AG20443 (cell line): ENCODE measurements around the gene WRNIP1.
A peak's percentile ranks its signal among the peaks of the same experiment; 100 is the strongest.
"Not testable (repeated sequence)": the region's sequence is repeated elsewhere in the genome, so short reads cannot be mapped to it uniquely, and the experiment has no call there.

Source experiments
- DNase-seq: peaks from one replicate; pipeline ENCODE4 v3.0.0; 2012; ENCODE audit warnings: low spot score, mixed read lengths

Gene WRNIP1

GRCh38 chr6:2786269-2786668, 21.1 kb downstream of the WRNIP1 start:
- DNase-seq = no peak

- DNase-seq = peak; percentile 89
These were observed 25.6 kb downstream of the WRNIP1 start for GRCh38 chr6:2790588-2791449.

- DNase-seq = no peak
These were observed 26.3 kb downstream of the WRNIP1 start for GRCh38 chr6:2791450-2791974.

GRCh38 chr6:2792330-2793110, 27.3 kb downstream of the WRNIP1 start:
- no peak for DNase-seq

GRCh38 chr6:2793534-2794151, 28.4 kb downstream of the WRNIP1 start:
- no peak for DNase-seq

GRCh38 chr6:2794171-2794730, 29.1 kb downstream of the WRNIP1 start:
- no peak for DNase-seq

- DNase-seq = no peak
These were observed 30.0 kb downstream of the WRNIP1 start for GRCh38 chr6:2795162-2795561.

GRCh38 chr6:2795956-2796355, 30.8 kb downstream of the WRNIP1 start:
- no peak for DNase-seq

- no peak for DNase-seq
These were observed 31.7 kb downstream of the WRNIP1 start for GRCh38 chr6:2796861-2797260.

GRCh38 chr6:2797564-2798031, 32.4 kb downstream of the WRNIP1 start:
- DNase-seq = no peak

GRCh38 chr6:2798586-2799134, 33.5 kb downstream of the WRNIP1 start:
- DNase-seq = no peak

- DNase-seq = no peak
These were observed 34.8 kb downstream of the WRNIP1 start for GRCh38 chr6:2799936-2800527.

- DNase-seq = no peak
These were observed 35.5 kb downstream of the WRNIP1 start for GRCh38 chr6:2800552-2801316.

- not testable (repeated sequence) for DNase-seq
These were observed 36.5 kb downstream of the WRNIP1 start for GRCh38 chr6:2801687-2802086.

GRCh38 chr6:2802521-2803060, 37.4 kb downstream of the WRNIP1 start:
- DNase-seq = no peak

GRCh38 chr6:2803731-2804429, 38.7 kb downstream of the WRNIP1 start:
- DNase-seq = no peak

GRCh38 chr6:2804516-2804915, 39.3 kb downstream of the WRNIP1 start:
- DNase-seq = no peak

GRCh38 chr6:2805031-2805430, 39.8 kb downstream of the WRNIP1 start:
- no peak for DNase-seq

- no peak for DNase-seq
These were observed 41.5 kb downstream of the WRNIP1 start for GRCh38 chr6:2806644-2807043.
